GM18507 (cell line): ENCODE measurements around the gene PCDHA1.
"Not testable (repeated sequence)": the region's sequence is repeated elsewhere in the genome, so short reads cannot be mapped to it uniquely, and the experiment has no call there.

Experiments used
- DNase-seq: peaks from one replicate; pipeline ENCODE4 v3.0.0; 2011; ENCODE audit warnings: low read depth; ENCODE audit not compliant: insufficient read length; ENCODE audit errors: extremely low spot score
- FAIRE-seq: peaks from 2 replicates; lab custom pipeline; 2011; peaks lifted over from hg19 to GRCh38; lab: Jason Lieb, UNC

Gene PCDHA1

GRCh38 chr5:140842798-140843733, 57.1 kb downstream of the PCDHA1 start:
- FAIRE-seq (no peak), DNase-seq (no peak)

GRCh38 chr5:140848139-140849102, 62.5 kb downstream of the PCDHA1 start, which contains the start of gene PCDHA9:
Gene PCDHA9 (plus strand): TSS chr5:140848382. CDS start chr5:140848496, 114 bp downstream.
- not testable (repeated sequence) for DNase-seq, FAIRE-seq

GRCh38 chr5:140849831-140850634, 64.1 kb downstream of the PCDHA1 start:
- FAIRE-seq, DNase-seq: not testable (repeated sequence)

- FAIRE-seq (no peak), DNase-seq (no peak)
Measured at GRCh38 chr5:140855772-140856674, 70.1 kb downstream of the PCDHA1 start, which contains the start of gene PCDHA10. Gene PCDHA10 (plus strand): TSS chr5:140855897. CDS start chr5:140856049, 152 bp downstream.

GRCh38 chr5:140857177-140857986, 71.4 kb downstream of the PCDHA1 start:
- no peak for FAIRE-seq
- no peak for DNase-seq

- no peak for DNase-seq
- no peak for FAIRE-seq
Measured at GRCh38 chr5:140857987-140858240, 72.0 kb downstream of the PCDHA1 start.

GRCh38 chr5:140862441-140863295, 76.7 kb downstream of the PCDHA1 start:
- FAIRE-seq = no peak
- no peak for DNase-seq

GRCh38 chr5:140868721-140869554, 83.0 kb downstream of the PCDHA1 start, which contains the start of gene PCDHA11:
Gene PCDHA11 (plus strand): TSS chr5:140868957. CDS start chr5:140869104, 147 bp downstream.
- DNase-seq (no peak), FAIRE-seq (no peak)

GRCh38 chr5:140869555-140869886, 83.6 kb downstream of the PCDHA1 start:
- DNase-seq (no peak), FAIRE-seq (no peak)

- FAIRE-seq (no peak), DNase-seq (no peak)
Measured at GRCh38 chr5:140870221-140871201, 84.6 kb downstream of the PCDHA1 start.

- FAIRE-seq = no peak
Measured at GRCh38 chr5:140875085-140876065, 89.4 kb downstream of the PCDHA1 start, which contains the start of gene PCDHA12. Gene PCDHA12 (plus strand): TSS chr5:140875308. CDS start chr5:140875473, 165 bp downstream.

GRCh38 chr5:140876541-140877261, 90.8 kb downstream of the PCDHA1 start:
- not testable (repeated sequence) for DNase-seq, FAIRE-seq

More at GRCh38 chr5:140875085-140876065, 89.4 kb downstream of the PCDHA1 start, which contains the start of gene PCDHA12:
- no peak for DNase-seq

GRCh38 chr5:140877262-140877581, 91.3 kb downstream of the PCDHA1 start:
- DNase-seq (no peak), FAIRE-seq (no peak)
